ENCODE data around the gene NUDT15. TPM values are rescaled to one million over a fixed set of nuclear protein-coding genes. Genes with fewer than 3 reads are reported as not detected.
A peak's percentile ranks its signal among the peaks of the same experiment; 100 is the strongest.

Gene NUDT15
- total RNA-seq, 2 experiments from 2014 or later: 14.4 to 16.2 TPM

GRCh38 chr13:48072787-48073186 lies 35.3 kb downstream of the NUDT15 start:
- no peak overlapping the region for H3K4me3 Mint-ChIP-seq
- DNase-seq (no peak), ATAC-seq (ENCODE audit: poor library complexity) (no peak)
- H3K4me3 ChIP-seq (ENCODE audit: low read length): no peak overlapping the region
- peaks cover 100% of the 10 kb centered on the region for H3K36me3 Mint-ChIP-seq (ENCODE audit: low read depth)
- H3K9me3 Mint-ChIP-seq: no peaks in the 10 kb centered on the region
- H3K27ac ChIP-seq (ENCODE audit: low read depth in 1 of 2, low read length in 2 of 2): no peak overlapping the region
- peaks cover 84% of the 10 kb centered on the region for H3K36me3 ChIP-seq (ENCODE audit: insufficient read depth, low read length)
- H3K27me3 ChIP-seq (ENCODE audit: control insufficient read depth in 1 of 2, insufficient read depth in 2 of 2, low read length in 2 of 2): no peaks in the 10 kb centered on the region
- H3K27me3 Mint-ChIP-seq: no peaks in the 10 kb centered on the region
- H3K9me3 ChIP-seq (ENCODE audit: control insufficient read depth in 1 of 2, insufficient read depth in 1 of 2, low read length in 2 of 2): peaks cover 0 to 35% of the 10 kb centered on the region in 2 experiments
- H3K27ac Mint-ChIP-seq: no peak overlapping the region
- no peak for TF ChIP-seq CTCF (IDR thresholded peaks at IDR 0.05)
- intact Hi-C loops (cut with DNase I, micrococcal nuclease): no loop called here
- H3K4me1 ChIP-seq (ENCODE audit: insufficient read depth, low read length): no peaks in the 10 kb centered on the region
- ChIA-PET CTCF (no interaction called here), POLR2A (no interaction called here)
- H3K4me1 Mint-ChIP-seq (ENCODE audit: low read depth): no peaks in the 10 kb centered on the region

- intact Hi-C loops (cut with DNase I, micrococcal nuclease): no loop called here
- Mint-ChIP-seq H3K27me3 (no peaks in the 10 kb centered on the region), H3K4me1 (ENCODE audit: low read depth) (no peaks in the 10 kb centered on the region), H3K36me3 (ENCODE audit: low read depth) (peaks cover 100% of the 10 kb centered on the region), H3K27ac (no peak overlapping the region), H3K9me3 (no peaks in the 10 kb centered on the region), H3K4me3 (no peak overlapping the region)
- CTCF ChIA-PET: interaction anchor here (1.2 kb wide), 1 partner anchor 36 kb away, joined by 4 read pairs; the partner anchor contains the start of gene NUDT15
- POLR2A ChIA-PET: interaction anchor here (0.6 kb wide), 1 partner anchor 553 kb away, joined by 3 read pairs; no protein-coding TSS in a partner anchor
- H3K36me3 ChIP-seq (ENCODE audit: insufficient read depth, low read length): peaks cover 87% of the 10 kb centered on the region
- no peak overlapping the region for H3K4me3 ChIP-seq (ENCODE audit: low read length)
- H3K9me3 ChIP-seq (ENCODE audit: control insufficient read depth in 1 of 2, insufficient read depth in 1 of 2, low read length in 2 of 2): peaks cover 0 to 28% of the 10 kb centered on the region in 2 experiments
- H3K4me1 ChIP-seq (ENCODE audit: insufficient read depth, low read length): no peaks in the 10 kb centered on the region
- no peaks in the 10 kb centered on the region for H3K27me3 ChIP-seq (ENCODE audit: control insufficient read depth in 1 of 2, insufficient read depth in 2 of 2, low read length in 2 of 2)
- DNase-seq (no peak), ATAC-seq (ENCODE audit: poor library complexity) (no peak)
- TF ChIP-seq CTCF (IDR thresholded peaks at IDR 0.05): no peak
- H3K27ac ChIP-seq (ENCODE audit: low read depth in 1 of 2, low read length in 2 of 2): no peak overlapping the region
Measured at GRCh38 chr13:48074006-48074405, 36.5 kb downstream of the NUDT15 start.

GRCh38 chr13:48078251-48078656 lies 40.7 kb downstream of the NUDT15 start:
- Histone ChIP-seq H3K36me3 (ENCODE audit: insufficient read depth, low read length) (peaks cover 87% of the 10 kb centered on the region), H3K27ac (ENCODE audit: low read depth in 1 of 2, low read length in 2 of 2) (no peak overlapping the region), H3K27me3 (ENCODE audit: control insufficient read depth in 1 of 2, insufficient read depth in 2 of 2, low read length in 2 of 2) (no peaks in the 10 kb centered on the region), H3K4me1 (ENCODE audit: insufficient read depth, low read length) (no peaks in the 10 kb centered on the region), H3K9me3 (ENCODE audit: control insufficient read depth in 1 of 2, insufficient read depth in 1 of 2, low read length in 2 of 2) (no peaks in the 10 kb centered on the region), H3K4me3 (ENCODE audit: low read length) (no peak overlapping the region)
- intact Hi-C loops (cut with DNase I, micrococcal nuclease): no loop called here
- ChIA-PET POLR2A (interaction anchor here (0.6 to 1.3 kb wide), 4 partner anchors 10 to 1878 kb away, joined by 3 to 4 read pairs (median 4); partner anchors contain the start of gene MED4), CTCF (interaction anchor here (1.4 to 2.0 kb wide), 2 partner anchors 17 to 40 kb away, joined by 6 read pairs; partner anchors contain the start of genes MED4 and NUDT15)
- Mint-ChIP-seq H3K4me3 (no peak overlapping the region), H3K4me1 (ENCODE audit: low read depth) (no peaks in the 10 kb centered on the region), H3K27me3 (no peaks in the 10 kb centered on the region), H3K27ac (no peak overlapping the region), H3K9me3 (no peaks in the 10 kb centered on the region), H3K36me3 (ENCODE audit: low read depth) (peaks cover 98% of the 10 kb centered on the region)
- TF ChIP-seq CTCF (IDR thresholded peaks at IDR 0.05): no peak
- DNase-seq: peak in 3 of 14 experiments; percentile 45 to 55 (median 48)
- ATAC-seq (ENCODE audit: poor library complexity): peak; percentile 59

Measured in CD4-positive, alpha-beta T cell (primary cell).